Kidney capillary endothelial cell (primary cell): ENCODE data around the gene SUGCT.

Experiments
- DNase-seq: peaks from one replicate; pipeline ENCODE4 v3.0.0-alpha.2; 2018; ENCODE audit warnings: low spot score

Gene SUGCT

GRCh38 chr7:40471891-40472290 lies 337.1 kb downstream of the SUGCT start:
- DNase-seq, result no peak

DNA sequence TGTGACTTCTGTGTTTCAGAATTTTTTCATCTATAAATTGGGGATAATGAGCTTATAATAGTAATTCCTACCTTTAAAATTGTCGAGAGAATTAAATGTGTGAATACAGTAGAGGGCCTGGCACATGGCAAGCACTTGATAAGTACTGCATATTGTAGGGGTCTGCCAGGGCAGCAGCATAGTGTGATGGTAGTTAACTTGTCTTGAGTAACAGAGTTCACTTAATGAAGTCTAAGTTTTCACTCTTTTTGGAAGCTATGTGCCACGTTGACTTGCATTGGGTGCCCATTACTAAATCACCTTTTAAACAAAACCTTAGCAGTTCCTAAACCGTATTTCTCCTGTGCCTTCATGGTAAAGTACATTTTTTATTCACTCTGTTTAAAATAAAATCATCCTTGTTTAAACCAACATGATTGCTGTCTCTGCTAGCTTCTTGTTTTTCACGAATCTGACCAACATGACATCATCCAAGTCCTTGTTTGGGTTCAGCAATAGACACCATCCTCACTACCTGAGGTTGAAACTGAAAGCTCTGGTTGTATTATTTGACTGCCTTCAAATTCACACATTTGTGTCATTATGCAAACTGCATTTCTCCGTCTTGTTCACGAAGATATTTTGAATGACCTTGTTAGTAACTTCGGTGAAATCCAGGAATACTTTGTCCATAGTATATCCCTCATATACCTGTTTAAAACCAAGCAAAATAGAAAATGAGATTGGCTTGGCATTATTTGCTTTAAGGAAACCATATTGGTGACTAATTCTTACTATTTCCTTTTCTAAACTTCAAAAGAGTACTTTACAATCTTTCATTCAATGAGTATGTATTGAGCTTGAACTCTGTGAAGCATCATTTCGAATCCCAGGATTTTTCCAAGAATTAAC lies 340.2 kb downstream of the SUGCT start:
- no peak for DNase-seq

- no peak for DNase-seq
Measured at GRCh38 chr7:40475681-40475982, 340.8 kb downstream of the SUGCT start.

DNA sequence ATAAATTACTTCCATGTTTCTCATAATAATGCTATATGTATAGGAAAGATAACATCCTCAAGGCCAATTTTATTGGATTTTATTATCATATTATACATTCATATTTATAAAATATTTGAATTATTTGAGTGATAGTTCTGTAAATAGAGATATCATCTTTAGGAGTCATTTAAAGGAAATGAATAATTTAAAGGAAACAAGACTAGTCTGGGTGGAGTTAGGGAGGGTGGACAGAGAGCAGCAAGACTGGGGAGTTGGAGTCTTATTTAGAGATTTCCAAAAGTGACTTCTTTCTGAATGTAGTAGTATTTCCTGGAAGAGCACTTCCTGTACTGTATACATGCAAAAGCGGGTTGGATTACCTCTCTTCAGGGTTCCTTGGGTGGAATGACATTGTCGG lies 342.3 kb downstream of the SUGCT start:
- peak; percentile 11 for DNase-seq

GRCh38 chr7:40482845-40483244 lies 348.0 kb downstream of the SUGCT start:
- no peak for DNase-seq

GRCh38 chr7:40483630-40484029 lies 348.8 kb downstream of the SUGCT start:
- no peak for DNase-seq

GRCh38 chr7:40489844-40490602 lies 355.2 kb downstream of the SUGCT start:
- no peak for DNase-seq

DNA sequence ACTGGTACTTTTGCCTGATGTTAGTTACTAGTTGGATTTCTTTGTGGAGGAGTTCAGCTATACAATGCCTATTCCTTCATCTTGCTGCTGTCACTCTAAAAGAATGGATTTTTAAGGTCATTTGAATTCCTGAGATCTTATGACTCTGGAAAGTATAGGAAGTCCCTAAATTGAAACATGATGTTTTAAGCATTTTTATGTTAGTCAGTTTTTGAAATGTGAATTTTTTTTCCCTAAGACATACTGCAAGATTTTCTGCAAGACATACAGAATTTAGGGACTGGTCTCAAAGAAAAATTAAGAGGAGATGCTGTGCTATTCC lies 355.8 kb downstream of the SUGCT start:
- no peak for DNase-seq

- no peak for DNase-seq
Measured at GRCh38 chr7:40492946-40493345, 358.1 kb downstream of the SUGCT start.

DNA sequence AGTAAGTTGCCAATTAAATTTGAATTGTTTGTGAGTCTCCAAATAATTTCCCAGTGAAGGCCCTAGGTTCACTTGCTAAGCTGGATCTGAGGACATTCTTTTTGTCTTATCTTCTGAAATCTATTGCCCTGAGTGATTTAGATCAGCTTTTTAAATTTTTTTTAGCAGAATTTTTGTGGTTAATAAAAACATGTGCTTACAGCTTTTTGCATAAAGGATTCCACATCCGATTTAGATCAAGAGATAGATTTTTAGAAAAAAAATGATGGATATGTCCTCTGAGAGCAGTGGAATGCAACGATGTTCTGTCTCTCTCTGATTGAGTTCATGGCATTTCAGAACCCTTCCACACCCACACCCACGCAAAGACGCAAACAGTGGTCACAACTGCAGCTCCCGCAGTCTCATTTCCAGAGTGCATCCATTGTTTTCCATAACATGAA lies 358.8 kb downstream of the SUGCT start:
- DNase-seq, result no peak

DNA sequence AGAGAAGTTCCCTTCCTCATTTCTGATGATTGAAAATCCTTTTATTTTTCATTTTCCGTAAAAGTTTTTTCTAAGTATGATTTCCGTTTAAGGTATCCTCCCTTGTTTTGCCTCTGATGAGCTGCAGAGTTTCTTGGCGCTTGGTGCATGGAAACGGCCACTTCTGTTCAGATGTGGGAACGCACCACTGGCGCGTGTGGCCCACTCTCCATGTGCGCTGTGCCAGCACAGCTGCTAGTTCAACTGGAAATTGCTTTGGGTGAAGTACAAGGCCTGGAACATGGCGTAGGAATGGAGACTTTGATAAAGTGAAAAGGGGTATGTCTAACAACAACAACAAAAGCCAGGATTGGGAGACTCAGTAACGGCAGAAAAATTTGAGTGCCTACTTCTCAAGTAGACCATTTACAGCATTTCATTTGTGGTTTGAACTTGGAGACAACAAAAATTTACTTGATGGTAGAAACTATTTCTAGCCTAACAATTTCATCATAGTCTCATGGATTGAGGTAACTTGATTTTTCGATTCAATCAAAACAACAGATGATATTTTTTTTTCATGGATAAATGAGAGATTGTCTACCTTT lies 364.2 kb downstream of the SUGCT start:
- DNase-seq, result no peak

DNA sequence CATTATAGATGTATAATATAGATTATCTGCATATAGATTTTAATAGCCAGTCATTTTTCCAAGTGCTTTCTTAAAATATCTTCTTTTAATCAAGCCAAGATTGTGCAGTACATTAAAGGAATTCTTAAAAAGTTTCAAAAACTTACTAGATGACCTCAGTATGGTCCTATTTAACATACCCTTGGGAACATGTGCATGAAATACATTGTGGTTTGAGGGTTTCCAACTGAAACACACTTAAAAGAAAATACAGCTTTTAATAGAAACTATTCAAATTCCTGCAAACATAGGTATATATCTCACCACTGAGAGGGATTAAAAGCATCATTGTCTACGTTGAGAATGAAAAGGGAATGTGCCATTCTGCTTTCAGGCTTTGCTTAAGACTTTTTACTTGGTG lies 364.9 kb downstream of the SUGCT start:
- DNase-seq, result no peak

DNA sequence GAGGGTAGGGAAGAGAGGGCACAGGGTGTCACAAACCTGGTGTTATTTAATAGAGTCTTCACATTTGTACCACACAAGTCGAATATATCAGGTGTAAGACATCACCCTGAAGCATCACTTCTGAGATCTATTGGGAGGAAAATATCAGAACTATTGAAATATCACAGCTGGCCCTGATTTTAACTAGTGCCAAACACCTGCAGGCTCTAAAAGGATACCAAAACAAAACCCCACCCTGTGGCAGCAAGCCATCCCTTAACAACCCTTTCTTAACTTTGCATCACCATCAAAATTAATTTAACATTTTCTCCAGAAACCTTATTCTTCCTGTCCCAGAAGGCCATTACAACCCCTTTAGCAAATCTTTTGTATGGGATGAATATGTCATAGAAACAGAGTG lies 365.4 kb downstream of the SUGCT start:
- DNase-seq, result no peak

DNA sequence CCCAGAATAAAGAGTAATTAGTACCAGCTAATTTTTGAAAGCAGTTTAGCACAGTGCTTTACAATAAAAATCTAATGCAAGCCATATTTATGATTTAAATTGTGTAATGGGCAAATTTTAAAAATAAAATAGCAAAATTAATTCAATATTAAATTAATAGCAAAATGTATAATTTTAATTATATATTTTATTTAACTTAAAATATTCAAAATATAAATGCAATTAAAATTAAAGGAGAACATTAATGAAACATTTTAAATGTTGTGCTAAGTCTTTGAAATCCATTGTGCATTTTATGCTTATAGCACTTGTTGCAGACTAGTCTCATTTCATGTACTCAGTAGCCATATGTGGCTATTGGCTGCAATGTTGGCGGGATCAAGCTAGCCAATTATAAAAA lies 367.6 kb downstream of the SUGCT start:
- no peak for DNase-seq

- DNase-seq, result no peak
Measured at GRCh38 chr7:40506158-40506557, 371.4 kb downstream of the SUGCT start.

DNA sequence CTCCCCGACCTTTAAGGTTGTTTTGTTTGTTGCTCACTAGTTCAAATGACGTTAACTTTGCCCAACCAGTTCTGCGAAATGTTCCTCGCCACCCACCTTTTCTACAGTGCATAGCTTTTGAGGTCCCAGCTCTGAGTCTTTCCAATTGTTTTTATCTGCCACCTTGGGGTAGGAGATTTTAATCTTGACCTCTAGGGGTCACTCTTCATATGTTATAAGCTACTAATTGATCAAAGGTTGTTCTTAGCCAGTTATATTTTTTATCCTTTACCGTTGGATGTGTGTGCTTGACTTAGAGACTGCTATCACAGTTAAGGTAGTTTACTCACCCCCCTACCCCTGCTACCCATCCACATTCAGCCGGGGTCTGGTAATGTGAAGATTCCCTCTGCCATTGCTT lies 372.4 kb downstream of the SUGCT start:
- peak; percentile 3 for DNase-seq

GRCh38 chr7:40509287-40509996 lies 374.6 kb downstream of the SUGCT start:
- no peak for DNase-seq

DNA sequence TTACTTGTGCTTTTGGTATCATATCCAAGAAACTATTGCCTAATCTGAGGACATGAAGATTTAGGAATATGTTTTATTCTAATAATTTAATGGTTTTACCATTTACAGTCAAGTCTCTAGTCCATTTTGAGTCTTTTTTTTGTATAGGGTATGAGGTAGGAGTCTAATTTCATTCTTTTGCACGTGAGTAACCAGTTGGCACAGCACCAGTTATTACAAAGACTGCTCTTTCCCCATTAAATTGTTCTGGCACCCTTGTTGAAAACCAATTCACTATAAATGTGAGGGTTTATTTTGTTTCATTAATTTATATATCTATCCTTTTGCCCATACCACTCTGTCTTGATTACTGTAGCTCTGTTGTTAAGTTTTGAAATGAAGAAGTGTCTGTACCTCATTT lies 381.6 kb downstream of the SUGCT start:
- DNase-seq, result no peak

- DNase-seq, result no peak
Measured at GRCh38 chr7:40519009-40519408, 384.2 kb downstream of the SUGCT start.

DNA sequence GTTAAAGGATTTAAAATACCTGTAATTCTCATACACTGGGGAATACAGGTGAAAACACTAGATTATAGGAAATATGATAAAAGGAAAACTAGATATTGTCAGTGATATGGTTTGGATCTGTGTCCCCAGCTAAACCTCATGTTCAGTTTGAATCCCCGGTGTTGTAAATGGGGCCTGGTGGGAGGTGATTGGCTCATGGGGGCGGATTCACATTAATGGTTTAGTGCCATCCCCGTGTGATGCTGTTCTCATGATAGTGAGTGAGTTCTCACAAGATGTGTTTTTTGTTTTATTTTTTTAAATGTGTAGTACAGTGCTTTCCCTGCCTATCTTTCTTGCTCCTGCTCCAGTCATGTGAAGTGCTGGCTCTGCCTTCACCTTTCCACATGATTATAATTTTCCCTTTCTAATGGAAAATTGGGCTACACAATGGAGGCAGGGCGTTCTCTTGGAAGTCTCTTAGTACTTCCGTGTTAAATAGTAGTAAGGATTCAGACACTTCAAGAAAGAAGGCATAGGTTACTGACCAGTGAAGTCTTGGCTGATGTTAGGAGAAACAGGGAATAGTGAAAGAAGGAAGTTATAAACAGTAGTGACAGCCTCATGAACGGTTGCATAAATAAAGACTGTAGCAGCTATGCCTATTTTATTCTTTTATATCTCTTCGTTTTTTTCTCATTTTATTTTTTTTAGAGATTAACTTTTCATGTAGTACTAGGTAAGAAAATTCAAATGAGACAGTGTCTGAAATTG lies 386.4 kb downstream of the SUGCT start:
- no peak for DNase-seq

DNA sequence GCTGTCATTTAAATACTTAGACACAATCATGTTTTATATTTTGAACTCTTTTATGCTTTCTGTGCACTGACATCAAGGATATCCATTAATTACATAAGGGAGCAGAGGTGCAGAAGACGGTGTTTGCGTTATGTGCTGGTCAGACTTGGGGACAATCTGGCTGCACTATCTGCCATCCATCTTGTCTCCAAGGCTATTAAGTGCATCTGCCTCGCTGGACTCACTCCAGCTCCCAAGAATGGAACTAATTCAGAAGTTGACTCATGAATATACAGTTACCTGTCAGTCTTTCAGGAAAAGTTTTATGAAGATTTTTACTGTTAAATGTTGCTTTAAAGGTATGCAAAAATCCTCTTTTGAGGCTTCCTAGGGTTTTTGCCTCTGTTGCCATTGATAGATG lies 391.0 kb downstream of the SUGCT start:
- no peak for DNase-seq
